GM21447 (cell line): ENCODE data around the gene ZIC4.

Experiments used
- ATAC-seq: cut with Tn5 transposase; IDR thresholded peaks from one replicate; pipeline ENCODE4 v1.9.1; 2021; ENCODE audit not compliant: unreplicated experiment

ZIC4 gene

DNA sequence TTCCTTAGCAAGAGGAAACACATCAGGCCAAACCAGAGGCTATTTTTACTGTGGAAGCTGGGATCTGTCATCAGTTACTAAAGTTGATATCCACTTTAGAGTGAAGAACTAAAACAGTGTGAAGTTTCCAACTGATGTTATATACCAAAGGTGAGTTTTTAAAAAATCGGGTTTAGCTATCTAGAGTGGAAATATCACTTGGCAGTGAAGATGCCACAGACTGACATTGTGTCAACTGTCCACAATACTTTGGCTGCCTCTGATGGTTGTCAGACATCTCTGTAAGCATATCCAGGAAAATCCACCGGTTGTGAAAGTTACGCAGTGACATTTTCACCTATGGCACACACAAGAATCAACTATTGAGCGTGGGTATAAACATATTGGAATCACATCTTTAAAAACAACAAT, 12.0 kb upstream of the ZIC4 start:
- no peak for ATAC-seq

DNA sequence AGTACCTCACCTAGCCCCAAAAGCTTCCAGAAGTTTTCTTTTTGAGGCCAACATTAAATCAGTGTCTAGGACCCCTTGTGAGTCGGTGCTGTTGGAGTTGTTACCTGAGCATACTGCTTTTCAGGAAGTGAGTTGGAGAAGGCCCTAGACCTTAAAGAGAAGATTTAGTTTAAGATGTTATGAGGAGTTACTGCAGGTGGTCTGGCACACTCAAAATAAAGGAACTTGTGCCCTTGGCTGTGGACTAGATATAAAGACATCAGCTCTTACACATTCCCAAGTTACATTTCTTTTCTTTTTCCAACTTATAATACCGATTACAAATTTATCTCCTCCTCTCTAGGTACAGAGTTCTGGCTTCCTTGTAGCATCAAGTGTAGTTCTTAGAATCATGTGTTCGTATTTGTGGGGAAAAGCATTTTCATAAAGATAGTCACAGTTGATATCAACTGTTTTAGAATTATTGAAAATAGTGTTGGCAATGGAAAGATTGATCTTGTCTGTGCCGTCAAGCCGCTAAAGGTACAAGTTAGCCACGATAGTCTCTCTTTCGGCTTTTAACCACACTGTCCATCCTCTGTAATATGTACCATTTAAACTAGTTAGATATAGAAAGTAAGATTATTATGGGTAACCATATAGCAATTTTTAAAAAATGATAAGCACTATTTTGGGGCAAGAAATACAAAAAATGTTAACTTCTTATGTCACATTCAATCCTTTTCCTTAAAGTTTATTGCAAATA, 11.4 kb upstream of the ZIC4 start:
- ATAC-seq, result no peak

DNA sequence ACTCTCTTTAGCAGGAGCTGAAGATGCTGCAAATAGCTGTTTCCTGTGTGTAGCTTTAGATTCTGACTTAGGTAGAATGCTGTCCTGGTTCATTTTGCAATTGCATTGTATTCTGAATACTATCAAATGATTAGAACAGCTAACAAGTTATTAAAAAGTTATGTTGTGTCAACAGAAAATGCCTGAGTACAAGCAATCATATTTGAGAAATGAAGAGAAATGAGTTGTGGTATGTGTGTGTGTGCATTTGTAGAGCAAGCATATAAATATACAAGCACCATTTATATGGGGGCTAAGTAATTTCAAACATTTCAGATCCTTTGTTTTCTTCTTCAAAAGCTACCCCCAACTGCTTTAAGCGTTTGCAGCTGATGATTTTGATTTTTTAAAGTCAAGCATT, 10.6 kb upstream of the ZIC4 start:
- no peak for ATAC-seq

DNA sequence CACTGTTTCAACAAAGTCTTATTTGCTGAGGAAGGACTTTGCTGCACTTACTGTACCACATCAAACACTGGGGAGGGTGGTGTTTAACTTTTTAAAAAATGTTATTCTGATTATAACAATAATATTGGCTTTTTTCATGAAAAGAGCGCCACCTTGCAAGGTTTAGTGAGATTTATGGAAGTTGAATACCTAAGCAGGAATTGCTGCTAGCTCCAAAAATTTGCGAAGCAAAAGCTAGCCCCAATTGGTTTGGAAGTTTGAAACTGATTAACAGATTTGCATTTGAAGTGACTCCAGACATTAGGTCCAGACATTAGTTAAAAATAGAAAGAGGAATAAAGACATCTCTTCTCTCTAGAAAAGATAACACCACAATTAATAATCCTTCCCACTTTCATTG, 9.5 kb upstream of the ZIC4 start:
- no peak for ATAC-seq

DNA sequence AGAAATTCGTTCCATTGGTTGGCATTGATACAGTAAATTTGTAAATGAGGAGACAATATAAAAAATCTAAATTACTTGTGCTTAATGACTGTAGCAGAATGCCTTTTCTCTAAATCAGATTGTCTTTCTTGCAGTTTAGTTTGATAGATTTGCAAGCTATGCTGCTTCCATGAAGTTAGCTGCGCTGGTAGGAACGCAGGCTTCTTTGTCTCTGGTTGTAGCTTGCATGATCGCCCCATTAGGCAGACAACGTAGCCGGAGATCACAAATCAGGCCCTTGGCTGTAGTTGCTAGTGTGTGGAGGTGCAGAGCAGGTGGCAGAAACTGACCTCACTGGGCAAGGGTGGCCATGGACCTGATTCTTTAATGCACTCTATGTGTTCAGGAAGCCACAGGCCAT, 8.9 kb upstream of the ZIC4 start:
- no peak for ATAC-seq

DNA sequence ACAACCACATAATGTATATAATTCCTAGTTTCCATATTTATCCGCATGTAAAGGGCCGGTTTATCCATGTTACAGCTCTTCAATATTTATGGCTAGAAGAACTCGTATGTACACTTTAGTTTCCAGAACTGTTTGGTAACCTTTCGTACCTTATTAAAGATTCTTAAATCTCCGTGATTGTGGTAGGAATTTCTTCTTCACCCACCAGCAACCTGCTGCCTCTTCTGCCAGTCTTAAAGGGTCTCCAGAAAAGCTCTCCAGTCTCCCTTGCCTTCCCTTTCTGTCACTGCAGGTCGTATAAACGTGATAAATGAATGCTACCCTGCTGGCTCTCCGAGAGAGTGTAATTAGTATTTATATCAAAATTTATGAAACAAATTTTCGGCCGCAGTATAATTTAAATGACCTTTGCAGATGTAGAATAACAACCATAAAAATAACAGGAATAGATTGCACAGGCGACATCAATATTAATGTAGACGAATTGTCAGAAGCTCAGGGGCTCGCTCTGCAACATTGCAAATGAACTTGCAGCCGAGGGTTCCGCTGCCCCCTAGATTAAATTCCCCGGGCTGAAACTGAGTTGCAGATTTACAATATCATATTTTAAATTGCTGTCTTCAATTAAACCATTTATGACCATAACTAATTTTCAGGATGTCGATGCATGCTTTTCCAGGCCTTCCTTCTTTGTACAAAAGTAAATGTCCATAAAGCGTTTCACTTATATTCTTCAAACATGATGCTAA, 8.2 kb upstream of the ZIC4 start:
- ATAC-seq, result no peak

DNA sequence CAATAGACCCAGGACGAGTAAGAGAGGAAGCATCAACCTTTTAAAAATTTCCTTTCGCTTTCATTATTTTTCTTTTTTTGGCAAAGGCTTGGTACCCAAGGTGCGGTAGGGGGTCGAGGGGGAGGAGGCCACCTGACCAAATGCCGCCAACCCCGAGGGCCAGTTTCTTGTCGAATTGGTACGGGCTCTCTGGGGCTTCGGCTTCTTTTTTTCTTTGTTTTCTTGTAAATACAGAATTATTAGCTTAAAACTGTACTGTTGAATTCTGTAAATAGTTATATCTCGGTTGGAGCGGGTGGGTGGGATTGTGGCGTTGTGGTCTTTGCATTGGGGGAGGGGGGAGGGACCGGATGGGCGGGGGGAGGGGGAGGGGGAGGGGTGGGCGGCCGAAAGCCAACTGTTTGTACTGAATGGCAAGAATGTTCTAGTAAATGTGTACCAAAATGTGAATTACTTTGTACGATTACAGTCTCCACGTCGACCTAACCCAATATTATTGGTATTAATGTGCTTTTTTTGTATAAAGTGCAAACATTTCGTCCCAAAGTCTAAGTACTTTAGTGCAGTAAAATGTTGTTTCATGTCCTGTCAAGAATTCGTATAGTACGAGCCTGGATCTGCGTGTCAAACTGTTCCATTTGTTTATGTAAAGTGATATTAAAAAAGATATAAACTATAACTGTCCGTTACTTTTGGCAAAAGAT, 7.5 kb upstream of the ZIC4 start:
- ATAC-seq, result no peak

DNA sequence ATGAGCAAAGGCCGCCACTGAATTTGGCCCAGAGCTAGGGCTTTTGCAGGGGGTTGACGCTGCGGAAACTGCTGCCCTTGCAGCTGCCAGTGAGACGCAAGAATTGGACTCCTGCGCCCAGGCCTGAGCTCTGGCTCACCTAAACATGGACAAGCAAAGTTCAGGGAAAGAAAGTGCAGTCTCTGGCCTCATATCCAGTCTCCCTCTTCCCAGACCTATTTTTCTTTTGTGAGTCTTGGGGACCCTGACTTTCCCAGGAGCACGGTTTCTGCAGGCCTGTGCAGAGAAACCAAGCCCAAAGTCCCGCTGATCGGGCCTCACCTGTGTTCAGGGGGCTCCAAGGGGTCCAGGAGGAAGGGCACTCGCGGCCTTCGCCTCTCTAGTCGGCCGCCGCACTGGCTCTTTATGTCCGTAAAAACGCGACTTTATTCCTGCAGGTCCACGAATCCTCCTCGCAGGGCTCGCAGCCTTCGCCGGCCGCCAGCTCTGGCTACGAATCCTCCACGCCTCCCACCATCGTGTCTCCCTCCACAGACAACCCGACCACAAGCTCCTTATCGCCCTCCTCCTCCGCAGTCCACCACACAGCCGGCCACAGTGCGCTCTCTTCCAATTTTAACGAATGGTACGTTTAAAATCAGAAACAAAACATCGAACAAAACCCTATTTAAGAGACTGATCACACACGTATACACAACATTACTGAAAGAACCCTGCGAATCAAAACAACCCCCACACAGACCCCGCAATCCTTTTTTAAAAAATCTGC, 6.8 kb upstream of the ZIC4 start:
- ATAC-seq, result no peak

DNA sequence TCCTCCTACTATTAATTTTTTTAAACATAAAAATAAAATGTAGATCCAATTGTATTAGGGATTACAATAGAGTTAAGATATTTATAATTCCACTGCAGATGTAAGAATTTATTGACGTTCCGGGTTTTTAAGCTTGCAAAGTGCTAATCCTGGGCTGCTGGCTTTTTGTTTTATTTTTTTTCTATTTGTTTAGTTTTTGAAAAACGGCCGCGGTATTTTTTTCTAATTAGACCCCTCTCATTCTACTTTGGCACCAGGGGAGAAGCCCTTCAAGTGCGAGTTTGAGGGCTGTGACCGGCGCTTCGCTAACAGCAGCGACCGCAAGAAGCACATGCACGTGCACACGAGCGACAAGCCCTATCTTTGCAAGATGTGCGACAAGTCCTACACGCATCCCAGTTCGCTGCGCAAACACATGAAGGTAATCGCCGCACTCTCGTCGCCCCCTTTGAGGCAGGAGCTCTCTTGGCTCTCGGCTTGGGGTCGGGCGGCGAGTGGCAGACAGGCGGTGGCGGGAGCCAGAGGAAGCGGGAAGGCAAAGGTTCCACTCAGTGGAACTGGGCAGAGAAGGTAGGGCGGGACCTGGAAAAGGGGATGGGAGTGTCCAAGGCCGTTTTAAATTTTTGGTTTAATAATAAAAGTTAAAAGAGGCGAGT, 6.0 kb upstream of the ZIC4 start:
- ATAC-seq, result no peak

DNA sequence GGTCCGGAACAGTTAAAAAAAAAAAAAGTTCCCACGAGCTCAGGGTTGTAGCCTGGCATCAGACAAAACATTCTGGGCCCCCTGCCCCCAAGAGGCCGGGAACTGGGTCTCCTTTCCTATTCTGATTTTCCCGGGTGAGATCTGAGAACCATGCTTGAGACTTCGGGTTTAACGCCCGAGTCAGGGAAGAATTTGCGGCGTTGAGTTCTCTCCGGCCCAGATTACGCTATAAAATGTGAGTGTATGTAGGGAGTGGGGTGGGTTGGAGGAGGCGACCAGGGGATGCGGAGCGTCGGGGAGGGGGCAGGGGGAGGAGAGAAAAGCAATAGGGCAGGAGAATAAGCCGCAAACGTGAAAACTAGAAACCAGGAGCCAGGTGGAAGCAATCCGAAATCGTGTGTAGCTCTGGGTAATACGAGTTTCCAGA, 5.5 kb upstream of the ZIC4 start:
- no peak for ATAC-seq

DNA sequence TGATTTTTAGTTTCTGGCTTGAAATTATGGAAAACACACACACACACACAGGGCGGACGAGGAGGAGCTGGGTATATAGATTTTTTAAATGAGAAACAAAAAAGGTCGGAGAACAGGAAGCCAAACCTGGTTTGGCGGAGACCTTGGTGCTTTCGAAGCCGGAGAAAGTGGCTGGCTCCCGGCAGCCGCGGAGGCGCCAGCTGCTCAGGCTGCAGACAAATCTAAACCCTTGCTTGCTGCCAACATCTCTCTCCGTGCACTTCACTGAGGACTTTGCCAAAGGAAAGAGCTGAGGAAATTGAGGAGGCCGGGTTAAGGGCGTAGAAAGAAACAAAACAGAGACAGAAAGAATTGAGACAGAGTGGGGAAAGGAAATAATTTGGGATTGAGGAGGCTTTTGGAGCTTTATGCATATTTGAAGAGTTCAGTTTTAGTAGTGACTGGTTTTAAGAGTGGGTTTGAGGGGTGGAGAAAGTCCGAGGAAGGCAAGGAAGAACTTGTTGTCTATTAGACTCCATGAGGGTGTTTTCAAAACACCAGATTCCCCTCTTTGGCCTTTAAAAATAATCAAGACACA, 5.0 kb upstream of the ZIC4 start:
- no peak for ATAC-seq

DNA sequence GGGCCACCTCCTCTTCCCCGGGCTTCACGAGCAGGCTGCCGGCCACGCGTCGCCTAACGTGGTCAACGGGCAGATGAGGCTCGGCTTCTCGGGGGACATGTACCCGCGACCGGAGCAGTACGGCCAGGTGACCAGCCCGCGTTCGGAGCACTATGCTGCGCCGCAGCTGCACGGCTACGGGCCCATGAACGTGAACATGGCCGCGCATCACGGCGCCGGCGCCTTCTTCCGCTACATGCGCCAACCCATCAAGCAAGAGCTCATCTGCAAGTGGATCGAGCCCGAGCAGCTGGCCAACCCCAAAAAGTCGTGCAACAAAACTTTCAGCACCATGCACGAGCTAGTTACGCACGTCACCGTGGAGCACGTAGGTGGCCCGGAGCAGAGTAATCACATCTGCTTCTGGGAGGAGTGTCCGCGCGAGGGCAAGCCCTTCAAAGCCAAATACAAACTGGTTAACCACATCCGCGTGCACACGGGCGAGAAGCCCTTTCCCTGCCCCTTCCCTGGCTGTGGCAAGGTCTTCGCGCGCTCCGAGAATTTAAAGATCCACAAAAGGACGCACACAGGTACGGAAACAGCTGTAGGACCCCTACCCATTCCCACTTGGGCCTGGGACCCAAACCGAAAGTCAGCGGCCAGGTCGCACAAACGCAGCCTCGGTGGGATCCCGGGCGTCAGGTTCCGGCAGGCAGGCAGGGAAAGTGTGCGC, 4.3 kb upstream of the ZIC4 start:
- no peak for ATAC-seq

DNA sequence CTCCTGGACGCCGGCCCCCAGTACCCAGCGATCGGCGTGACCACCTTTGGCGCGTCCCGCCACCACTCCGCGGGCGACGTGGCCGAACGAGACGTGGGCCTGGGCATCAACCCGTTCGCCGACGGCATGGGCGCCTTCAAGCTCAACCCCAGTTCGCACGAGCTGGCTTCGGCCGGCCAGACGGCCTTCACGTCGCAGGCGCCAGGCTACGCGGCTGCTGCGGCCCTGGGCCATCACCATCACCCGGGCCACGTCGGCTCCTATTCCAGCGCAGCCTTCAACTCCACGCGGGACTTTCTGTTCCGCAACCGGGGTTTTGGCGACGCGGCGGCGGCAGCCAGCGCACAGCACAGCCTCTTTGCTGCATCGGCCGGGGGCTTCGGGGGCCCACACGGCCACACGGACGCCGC, 3.8 kb upstream of the ZIC4 start:
- no peak for ATAC-seq

DNA sequence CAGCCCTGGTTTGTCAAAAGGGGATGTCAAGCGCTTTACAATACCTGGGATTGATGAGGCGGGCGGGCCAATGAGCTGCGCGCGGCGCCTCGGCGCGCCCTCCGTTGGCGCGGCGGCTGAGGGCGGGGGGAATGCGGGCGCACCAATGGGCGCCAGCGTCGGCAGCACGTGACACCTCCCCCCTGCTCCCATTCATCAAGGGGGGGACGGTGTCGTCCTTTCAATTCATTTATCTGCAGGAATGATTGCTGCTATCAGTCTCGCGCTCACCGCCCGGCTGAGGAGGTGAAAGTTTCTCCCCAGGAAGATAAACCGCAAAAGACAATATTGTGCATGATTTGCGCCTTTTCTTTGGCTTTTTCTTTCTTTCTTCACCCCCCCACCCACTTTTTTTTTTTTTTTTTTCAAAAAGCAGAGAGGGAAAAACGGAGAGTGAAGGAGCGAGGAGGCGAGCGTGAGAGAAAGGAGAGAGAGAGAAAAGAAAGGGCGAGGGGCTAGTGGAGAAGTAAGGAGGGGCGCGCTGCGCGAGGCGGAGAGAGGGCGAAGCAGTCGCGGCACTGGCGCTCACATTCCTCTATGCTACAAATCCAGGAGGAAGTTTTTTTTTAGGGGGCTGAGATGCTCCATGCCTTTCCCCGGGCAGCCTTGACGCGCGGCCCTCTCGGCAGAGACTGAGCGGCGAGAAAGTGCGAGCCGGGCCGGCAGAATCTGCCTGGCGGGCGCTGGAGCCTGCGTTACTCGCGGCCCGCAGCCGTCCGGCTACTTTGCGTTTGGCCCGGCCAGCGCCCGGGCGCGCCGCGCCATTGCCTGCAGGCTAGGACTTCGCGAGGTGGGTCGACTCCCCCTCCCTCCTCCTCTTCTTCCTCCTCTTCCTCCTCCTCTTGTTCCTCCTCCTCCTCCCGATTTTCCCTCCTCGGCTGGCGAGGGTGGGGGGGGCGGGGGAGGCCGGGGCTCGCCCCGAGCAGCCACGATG, 3.1 kb upstream of the ZIC4 start, which contains the start of gene ZIC1:
Gene ZIC1, plus strand, starts transcription at position 223 of the 973 bp plus-strand sequence. Its CDS starts 748 bp downstream, at position 971.
- ATAC-seq, result no peak

DNA sequence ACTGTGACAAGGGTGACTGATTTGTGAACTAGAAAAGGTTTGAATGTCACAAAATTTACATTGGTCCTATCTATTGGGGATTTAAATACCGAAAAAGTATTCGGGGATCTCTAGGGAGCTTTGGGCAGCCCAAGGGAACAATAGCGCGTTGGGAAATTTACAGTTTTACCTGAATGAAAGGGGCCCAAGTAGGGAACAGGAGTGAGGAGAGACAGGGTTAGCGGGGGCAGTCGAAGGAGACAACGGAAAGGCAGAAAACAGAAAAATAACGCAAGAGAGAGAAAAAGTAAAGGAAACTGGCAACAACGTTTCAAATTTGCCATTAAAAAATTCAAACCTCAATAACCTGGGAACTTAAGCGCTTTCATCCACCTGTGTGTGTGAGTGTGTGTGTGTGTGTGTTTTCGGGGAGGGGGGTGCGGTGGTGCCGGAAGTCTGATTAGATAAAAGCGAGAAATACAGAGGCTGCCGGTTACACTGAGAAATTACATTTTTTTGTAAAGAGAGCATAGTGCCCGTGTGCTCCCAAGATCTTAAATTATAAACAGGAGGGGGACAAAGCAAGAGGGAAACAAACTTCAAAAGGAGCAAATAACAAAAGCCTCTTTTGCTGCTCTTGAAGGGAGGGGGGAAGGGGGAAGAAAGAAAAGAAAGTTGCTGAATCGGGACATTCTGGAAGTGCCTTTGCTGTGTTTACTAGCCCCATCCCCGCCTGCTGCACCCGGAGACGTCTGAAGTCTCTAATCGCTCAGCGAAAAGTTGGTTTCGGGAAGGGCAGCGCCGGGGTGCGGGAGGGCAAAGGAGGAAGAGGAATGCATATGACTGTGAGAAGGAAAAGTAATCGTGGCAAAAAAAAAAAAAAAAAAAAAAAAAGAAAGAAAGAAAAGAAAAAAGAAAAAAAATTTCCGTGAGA, 2.1 kb upstream of the ZIC4 start:
- no peak for ATAC-seq

DNA sequence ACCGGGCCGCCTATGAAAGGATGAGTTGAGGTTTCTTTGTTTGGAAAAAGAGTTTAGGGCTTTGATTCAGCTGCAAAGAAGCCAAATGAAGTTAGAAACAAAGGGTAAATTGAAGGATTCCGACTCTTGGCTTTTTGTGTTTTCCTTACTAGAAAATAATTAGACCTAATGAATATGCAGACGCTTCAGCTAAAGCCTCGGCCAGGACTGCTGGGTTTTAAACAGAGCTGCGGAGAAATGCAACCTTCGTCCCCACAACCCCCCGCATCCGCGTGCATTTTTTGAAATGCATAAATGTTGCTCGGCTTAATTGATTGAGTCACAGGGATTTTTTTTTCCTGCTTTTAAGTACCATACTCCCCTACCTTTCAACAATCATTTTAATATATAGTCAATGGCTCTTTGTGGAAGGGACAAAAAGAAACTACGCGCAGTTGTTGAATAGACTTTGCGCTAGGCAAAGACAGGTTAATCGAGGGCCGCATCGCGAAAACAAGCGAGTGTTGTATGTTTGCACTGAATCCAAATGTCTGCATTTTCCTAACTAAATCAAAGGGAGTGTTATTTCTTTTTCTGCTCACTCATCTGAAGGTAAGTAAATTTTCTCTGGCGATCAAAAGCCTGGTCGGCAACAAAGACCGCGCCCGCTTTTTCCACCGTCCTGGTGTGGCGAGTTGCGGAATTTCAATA, 1.3 kb upstream of the ZIC4 start:
- no peak for ATAC-seq

DNA sequence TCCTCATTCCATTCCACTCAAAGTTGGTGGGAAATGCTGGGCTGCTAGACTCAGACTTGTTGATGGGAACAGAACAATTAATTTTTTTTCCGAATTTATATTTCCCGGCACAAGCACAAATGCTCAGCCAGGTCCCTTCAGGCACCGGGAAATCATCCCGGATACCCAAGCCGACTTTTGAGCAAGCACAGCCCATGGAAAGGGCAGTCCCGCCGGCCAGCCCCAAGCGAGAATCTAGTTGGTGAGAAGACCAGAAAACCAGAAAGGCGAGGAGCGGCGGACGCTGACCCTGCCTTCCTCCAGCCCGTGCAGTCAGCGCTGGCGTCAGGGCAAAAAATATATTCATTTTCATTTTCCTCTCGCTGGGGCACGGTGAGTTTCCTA, 763 bp upstream of the ZIC4 start:
- ATAC-seq, result no peak
